ENCODE results near the gene KPNA5.

DNA sequence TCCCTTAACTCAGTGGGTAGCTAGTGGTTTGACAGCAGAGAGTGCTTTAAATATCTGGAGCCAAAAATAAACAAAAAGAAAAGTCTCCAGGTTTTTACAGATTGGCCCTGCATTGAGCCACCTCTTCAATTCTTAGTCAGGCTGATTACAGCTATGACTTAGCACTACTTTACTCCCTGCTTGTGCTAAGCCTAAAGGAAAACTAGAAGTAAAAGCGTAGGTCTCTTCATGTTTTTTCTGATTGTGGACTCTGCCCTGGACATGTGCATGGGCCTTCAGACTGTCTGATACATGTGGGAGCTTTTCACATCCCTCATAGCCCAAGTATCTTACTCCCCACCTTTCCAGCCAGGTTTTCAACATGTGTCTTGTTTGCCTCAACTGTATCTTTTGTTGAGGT, 33.3 kb downstream of the KPNA5 start:
- TF ChIP-seq CTCF (IDR thresholded peaks at IDR 0.05) = no peak
- no peak for TF ChIP-seq POLR2A (IDR thresholded peaks at IDR 0.05)
